ENCODE results near the gene MCC. TPM values are rescaled to one million over a fixed set of nuclear protein-coding genes. Genes with fewer than 3 reads are reported as not detected.

The MCC gene
- total RNA-seq, 4 donors from 2014 or later = 6.8 to 11.9 (median 9.0) TPM

DNA sequence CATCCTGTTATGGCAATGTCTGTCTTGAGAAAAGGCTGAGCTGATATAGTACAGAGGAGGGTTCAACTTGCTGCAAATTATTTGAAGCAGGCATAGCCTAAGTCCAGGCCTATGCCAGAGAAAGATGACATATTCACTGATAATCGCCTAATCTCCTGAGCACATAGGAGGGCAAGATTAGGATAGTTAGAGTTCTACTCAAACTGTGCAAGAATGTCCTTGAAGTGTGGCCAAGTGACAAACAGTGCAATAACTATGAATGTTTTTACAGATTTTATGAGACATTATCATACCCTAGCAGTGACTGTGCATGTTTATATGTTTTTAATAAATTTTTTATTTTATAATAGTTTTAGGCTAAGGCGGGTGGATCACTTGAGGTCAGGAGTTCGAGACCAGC is 149.6 kb downstream of the MCC start:
- Histone ChIP-seq H3K27ac (no peak overlapping the region), H3K4me3 (no peak overlapping the region), H3K36me3 (no peaks in the 10 kb centered on the region), H3K9me3 (no peaks in the 10 kb centered on the region), H3K27me3 (no peaks in the 10 kb centered on the region), H3K4me1 (no peaks in the 10 kb centered on the region)
- DNase-seq = no peak
- in situ Hi-C loops (cut with MboI; ENCODE audit: low sequenced_read_pairs in 4 of 4) = loop anchor here in 1 of 4 donors (25.0 kb wide), 1 partner anchor 326 kb away; no protein-coding TSS in a partner anchor
- ATAC-seq = no peak
- intact Hi-C loops (cut with DNase I; ENCODE audit: low total_unique reads) = no loop called here
- TF ChIP-seq, protein P1, sequence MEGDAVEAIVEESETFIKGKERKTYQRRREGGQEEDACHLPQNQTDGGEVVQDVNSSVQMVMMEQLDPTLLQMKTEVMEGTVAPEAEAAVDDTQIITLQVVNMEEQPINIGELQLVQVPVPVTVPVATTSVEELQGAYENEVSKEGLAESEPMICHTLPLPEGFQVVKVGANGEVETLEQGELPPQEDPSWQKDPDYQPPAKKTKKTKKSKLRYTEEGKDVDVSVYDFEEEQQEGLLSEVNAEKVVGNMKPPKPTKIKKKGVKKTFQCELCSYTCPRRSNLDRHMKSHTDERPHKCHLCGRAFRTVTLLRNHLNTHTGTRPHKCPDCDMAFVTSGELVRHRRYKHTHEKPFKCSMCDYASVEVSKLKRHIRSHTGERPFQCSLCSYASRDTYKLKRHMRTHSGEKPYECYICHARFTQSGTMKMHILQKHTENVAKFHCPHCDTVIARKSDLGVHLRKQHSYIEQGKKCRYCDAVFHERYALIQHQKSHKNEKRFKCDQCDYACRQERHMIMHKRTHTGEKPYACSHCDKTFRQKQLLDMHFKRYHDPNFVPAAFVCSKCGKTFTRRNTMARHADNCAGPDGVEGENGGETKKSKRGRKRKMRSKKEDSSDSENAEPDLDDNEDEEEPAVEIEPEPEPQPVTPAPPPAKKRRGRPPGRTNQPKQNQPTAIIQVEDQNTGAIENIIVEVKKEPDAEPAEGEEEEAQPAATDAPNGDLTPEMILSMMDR (IDR thresholded peaks at IDR 0.05 in 4 of 5, conservative IDR thresholded peaks at IDR 0.05 in 1 of 5) = no peak
- TF ChIP-seq POLR2A (IDR thresholded peaks at IDR 0.05) = no peak

DNA sequence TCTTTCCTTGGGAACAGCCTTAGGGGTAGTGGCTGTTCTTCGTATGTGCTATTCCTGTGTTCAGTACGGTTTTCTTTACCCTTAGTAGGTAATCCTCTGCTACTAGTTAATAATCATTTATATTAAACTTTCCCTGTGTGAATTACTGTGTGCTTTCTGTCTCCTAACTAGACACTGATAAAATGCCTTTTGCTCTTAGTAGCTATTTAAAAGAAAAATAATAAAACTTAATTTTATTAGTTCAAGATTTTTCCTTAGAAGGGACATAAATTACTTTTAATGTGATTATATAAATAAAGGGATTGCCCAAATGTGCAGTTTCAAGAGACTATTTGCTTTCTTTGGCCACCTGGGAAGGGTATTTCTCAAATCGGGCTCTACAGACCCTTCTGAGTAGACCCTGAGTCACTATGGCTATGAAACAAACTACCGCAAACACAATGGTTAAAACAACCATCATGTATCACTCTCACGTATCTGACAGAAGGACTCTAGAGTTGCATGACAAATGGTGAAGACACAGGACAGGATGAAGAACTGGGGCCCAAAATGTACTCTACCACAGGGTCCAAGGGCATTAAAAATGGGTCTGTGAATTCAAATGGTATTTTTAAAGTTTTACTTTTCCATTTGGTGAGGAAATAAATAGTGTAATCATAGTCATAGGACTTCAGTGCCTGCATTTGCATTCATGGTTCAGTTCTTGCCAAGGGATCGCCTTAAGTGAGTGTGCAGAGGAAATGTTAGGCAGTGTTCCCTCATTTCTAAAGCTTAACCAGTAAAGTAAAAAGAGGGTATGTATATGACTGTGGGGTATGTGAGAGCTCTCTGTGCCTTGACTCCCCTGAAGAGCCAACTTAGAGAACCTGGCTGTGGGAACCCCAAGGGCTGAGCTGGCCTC is 150.5 kb downstream of the MCC start:
- Histone ChIP-seq H3K36me3 (no peaks in the 10 kb centered on the region), H3K27ac (no peak overlapping the region), H3K9me3 (no peaks in the 10 kb centered on the region), H3K4me1 (no peaks in the 10 kb centered on the region), H3K4me3 (no peak overlapping the region), H3K27me3 (no peaks in the 10 kb centered on the region)
- intact Hi-C loops (cut with DNase I; ENCODE audit: low total_unique reads) = no loop called here
- no peak for TF ChIP-seq POLR2A (IDR thresholded peaks at IDR 0.05)
- TF ChIP-seq, protein P1 (IDR thresholded peaks at IDR 0.05 in 4 of 5, conservative IDR thresholded peaks at IDR 0.05 in 1 of 5) = no peak
- no peak for ATAC-seq
- in situ Hi-C loops (cut with MboI; ENCODE audit: low sequenced_read_pairs in 4 of 4) = loop anchor here in 1 of 4 donors (25.0 kb wide), 1 partner anchor 325 kb away; no protein-coding TSS in a partner anchor
- no peak for DNase-seq

DNA sequence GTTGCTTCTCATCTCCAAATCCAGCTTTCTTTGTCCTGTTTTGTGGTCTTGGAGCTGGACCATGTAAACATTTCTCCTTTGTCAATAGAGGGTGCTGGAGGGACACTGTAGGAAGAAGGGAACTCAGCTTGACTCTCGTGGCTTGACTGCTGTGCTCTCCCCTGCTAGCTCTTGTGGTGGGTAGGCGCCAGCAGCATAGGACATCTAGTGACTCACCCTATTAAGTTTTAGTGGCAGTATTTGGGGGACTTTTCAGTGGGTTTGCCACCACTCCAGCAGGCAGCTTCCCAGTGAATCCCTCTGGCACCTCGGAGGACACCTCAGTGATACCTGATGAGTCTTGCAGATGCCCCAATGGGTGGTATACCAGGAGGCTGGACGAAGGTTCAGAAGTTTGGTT is 151.3 kb downstream of the MCC start:
- DNase-seq = no peak
- no peak overlapping the region for H3K4me3 ChIP-seq
- H3K4me1 ChIP-seq = no peaks in the 10 kb centered on the region
- intact Hi-C loops (cut with DNase I; ENCODE audit: low total_unique reads) = no loop called here
- H3K36me3 ChIP-seq = no peaks in the 10 kb centered on the region
- in situ Hi-C loops (cut with MboI; ENCODE audit: low sequenced_read_pairs in 4 of 4) = loop anchor here in 1 of 4 donors (25.0 kb wide), 1 partner anchor 325 kb away; no protein-coding TSS in a partner anchor
- no peak for TF ChIP-seq POLR2A (IDR thresholded peaks at IDR 0.05)
- TF ChIP-seq, protein P1 (IDR thresholded peaks at IDR 0.05 in 4 of 5, conservative IDR thresholded peaks at IDR 0.05 in 1 of 5) = peak in 1 of 5 experiments; percentile 6
- no peaks in the 10 kb centered on the region for H3K27me3 ChIP-seq
- ATAC-seq = no peak
- H3K27ac ChIP-seq = no peak overlapping the region
- no peaks in the 10 kb centered on the region for H3K9me3 ChIP-seq

DNA sequence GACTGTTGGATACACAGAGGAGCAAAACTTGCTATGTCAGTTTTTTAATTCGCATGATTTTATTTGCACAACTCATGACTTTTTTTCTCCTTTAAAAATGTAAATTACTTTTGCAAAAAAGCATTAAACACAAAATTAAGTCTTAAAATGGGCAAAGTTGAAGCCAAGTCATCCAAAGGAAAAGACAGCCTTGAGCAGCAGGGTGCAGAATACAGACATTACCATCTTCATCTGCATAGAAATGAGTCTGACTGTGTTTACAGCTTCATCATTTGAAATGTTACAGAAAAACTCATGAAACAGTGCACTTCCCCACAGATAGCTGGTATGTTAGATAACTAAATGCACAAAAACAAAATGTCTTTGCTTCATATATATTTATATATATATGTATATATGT is 154.8 kb downstream of the MCC start:
- intact Hi-C loops (cut with DNase I; ENCODE audit: low total_unique reads) (no loop called here), in situ Hi-C loops (cut with MboI; ENCODE audit: low sequenced_read_pairs in 4 of 4) (loop anchor here in 3 of 4 donors (5.0 to 25.0 kb wide), 2 partner anchors 321 to 341 kb away; no protein-coding TSS in a partner anchor)
- H3K36me3 ChIP-seq = no peaks in the 10 kb centered on the region

More for the DNA sequence above, 154.8 kb downstream of the MCC start:
- H3K4me1 ChIP-seq = peaks cover 0 to 5% of the 10 kb centered on the region in 2 donors
- DNase-seq (no peak), ATAC-seq (no peak)
- no peak overlapping the region for H3K27ac ChIP-seq
- H3K9me3 ChIP-seq = no peaks in the 10 kb centered on the region
- no peak overlapping the region for H3K4me3 ChIP-seq
- TF ChIP-seq POLR2A (IDR thresholded peaks at IDR 0.05) = no peak
- TF ChIP-seq, protein P1 (IDR thresholded peaks at IDR 0.05 in 4 of 5, conservative IDR thresholded peaks at IDR 0.05 in 1 of 5) = no peak
- H3K27me3 ChIP-seq = no peaks in the 10 kb centered on the region
